Smooth muscle cell (in vitro differentiated cells): ENCODE measurements around the gene UPP2. TPM values are rescaled to one million over a fixed set of nuclear protein-coding genes. Genes with fewer than 3 reads are reported as not detected.

Source experiments
- DNase-seq: peaks from one replicate; lab custom pipeline; 2025; ENCODE audit not compliant: unreplicated experiment; lab: John Stamatoyannopoulos, UW
- H2AFZ ChIP-seq: fragments of 200-600 bp; sonication (generic); 2 replicates; pipeline ENCODE4 v1.6.0; 2016; ENCODE audit warnings: antibody characterized with exemption, low read depth, mild to moderate bottlenecking
- H3F3A ChIP-seq: fragments of 200-600 bp; sonication (generic); 2 replicates; pipeline ENCODE4 v1.6.0; 2017; ENCODE audit warnings: antibody characterized with exemption, low read depth
- H3K27ac ChIP-seq: fragments of 200-600 bp; sonication (generic); 2 replicates; pipeline ENCODE4 v1.5.1; 2016; ENCODE audit warnings: low read depth, mild to moderate bottlenecking
- H3K27me3 ChIP-seq: fragments of 200-600 bp; sonication (generic); 2 replicates; pipeline ENCODE4 v1.6.1; 2016; ENCODE audit warnings: low read depth, mild to moderate bottlenecking
- H3K36me3 ChIP-seq: fragments of 200-600 bp; sonication (generic); 2 replicates; pipeline ENCODE4 v1.5.1; 2016; ENCODE audit warnings: low read depth
- H3K4me1 ChIP-seq: fragments of 200-600 bp; sonication (generic); 2 replicates; pipeline ENCODE4 v1.5.1; 2016; ENCODE audit warnings: low read depth
- H3K4me2 ChIP-seq: fragments of 200-600 bp; sonication (generic); 2 replicates; pipeline ENCODE4 v1.6.0; 2016; ENCODE audit warnings: mild to moderate bottlenecking
- H3K4me3 ChIP-seq: fragments of 200-600 bp; sonication (generic); 2 replicates; pipeline ENCODE4 v1.5.1; 2016; ENCODE audit warnings: mild to moderate bottlenecking
- H3K79me2 ChIP-seq: fragments of 200-600 bp; sonication (generic); 2 replicates; pipeline ENCODE4 v1.6.0; 2016; ENCODE audit warnings: low read depth, mild to moderate bottlenecking
- H3K9ac ChIP-seq: fragments of 200-600 bp; sonication (generic); 2 replicates; pipeline ENCODE4 v1.6.0; 2016; ENCODE audit warnings: low read depth
- H3K9me3 ChIP-seq: fragments of 200-600 bp; sonication (generic); replicated peaks from 2 replicates; pipeline ENCODE4 v1.5.1; 2016; ENCODE audit warnings: low read depth
- H4K20me1 ChIP-seq: fragments of 200-600 bp; sonication (generic); 2 replicates; pipeline ENCODE4 v1.6.0; 2016; ENCODE audit warnings: low read depth
- CTCF ChIP-seq: fragments of 200-600 bp; sonication (generic); IDR thresholded peaks from 2 replicates; pipeline ENCODE4 v1.5.1; 2017; ENCODE audit warnings: borderline replicate concordance, mild to moderate bottlenecking, antibody characterized with exemption; ENCODE audit not compliant: insufficient read depth, poor library complexity, severe bottlenecking
- WGBS: methylation state at CpG from one replicate; pipeline ENCODE4 v1.1.7; 2016; ENCODE audit warnings: low lambda C conversion rate; 5-methylcytosine and 5-hydroxymethylcytosine counted together
- polyA plus RNA-seq: library from polyadenylated mRNA; unstranded; fragments of >200 nt; fragmentation: Nextera tagmentation; extraction: Ambion mirVana; gene quantifications from 2 replicates; pipeline ENCODE4 v1.2.1, GENCODE V29; 2016
- total RNA-seq: library from RNA; depleted of rRNA; stranded (reverse); fragments of >200 nt; gene quantifications from 2 replicates; pipeline ENCODE4 v1.2.3, GENCODE V29; 2014

Gene UPP2
- total and polyA plus RNA-seq, 2 experiments from 2014 or later: not detected

GRCh38 chr2:158153270-158154015, 51.8 kb downstream of the UPP2 start:
- Histone ChIP-seq H3K9ac (no peak overlapping the region), H3K4me1 (no peaks in the 10 kb centered on the region), H3F3A (no peaks in the 10 kb centered on the region), H3K4me3 (no peak overlapping the region), H3K36me3 (no peaks in the 10 kb centered on the region), H3K9me3 (no peaks in the 10 kb centered on the region), H3K79me2 (no peaks in the 10 kb centered on the region), H4K20me1 (no peaks in the 10 kb centered on the region), H3K27ac (no peak overlapping the region), H2AFZ (no peak overlapping the region), H3K27me3 (no peaks in the 10 kb centered on the region), H3K4me2 (no peak overlapping the region)
- no peak for TF ChIP-seq CTCF
- WGBS: 93% methylated on average over 3 of the region's 3 CpGs
- no peak for DNase-seq

GRCh38 chr2:158154596-158154995, 52.9 kb downstream of the UPP2 start:
- Histone ChIP-seq H3F3A (no peaks in the 10 kb centered on the region), H3K79me2 (no peaks in the 10 kb centered on the region), H4K20me1 (no peaks in the 10 kb centered on the region), H3K9ac (no peak overlapping the region), H3K27me3 (no peaks in the 10 kb centered on the region), H3K9me3 (no peaks in the 10 kb centered on the region), H3K4me1 (no peaks in the 10 kb centered on the region), H3K36me3 (no peaks in the 10 kb centered on the region), H3K27ac (no peak overlapping the region), H3K4me2 (no peak overlapping the region), H3K4me3 (no peak overlapping the region), H2AFZ (no peak overlapping the region)
- no peak for DNase-seq
- TF ChIP-seq CTCF: no peak

- no peak overlapping the region for H3K9ac ChIP-seq
- H3K4me3 ChIP-seq: no peak overlapping the region
- H3K36me3 ChIP-seq: no peaks in the 10 kb centered on the region
- DNase-seq: no peak
- no peaks in the 10 kb centered on the region for H3K27me3 ChIP-seq
- no peaks in the 10 kb centered on the region for H3K79me2 ChIP-seq
- no peak overlapping the region for H3K4me2 ChIP-seq
- H3K27ac ChIP-seq: no peak overlapping the region
- no peaks in the 10 kb centered on the region for H3K4me1 ChIP-seq
- WGBS: 13% methylated on average over 2 of the region's 2 CpGs
- no peaks in the 10 kb centered on the region for H4K20me1 ChIP-seq
- no peak overlapping the region for H2AFZ ChIP-seq
- no peaks in the 10 kb centered on the region for H3K9me3 ChIP-seq
- no peaks in the 10 kb centered on the region for H3F3A ChIP-seq
- TF ChIP-seq CTCF: no peak
Observed at GRCh38 chr2:158172719-158173118, 71.0 kb downstream of the UPP2 start.

- Histone ChIP-seq H3K4me1 (no peaks in the 10 kb centered on the region), H3K9me3 (no peaks in the 10 kb centered on the region), H3K4me3 (no peak overlapping the region), H3K36me3 (no peaks in the 10 kb centered on the region), H3K79me2 (no peaks in the 10 kb centered on the region), H3F3A (no peaks in the 10 kb centered on the region), H3K4me2 (no peak overlapping the region), H2AFZ (no peak overlapping the region), H4K20me1 (no peaks in the 10 kb centered on the region), H3K9ac (no peak overlapping the region), H3K27me3 (no peaks in the 10 kb centered on the region), H3K27ac (no peak overlapping the region)
- no peak for TF ChIP-seq CTCF
- 96% methylated on average over 1 of the region's 1 CpG for WGBS
- no peak for DNase-seq
Observed at GRCh38 chr2:158174495-158174894, 72.8 kb downstream of the UPP2 start.
